B cell (primary cell): ENCODE results near the gene MMAB. TPM values are rescaled to one million over a fixed set of nuclear protein-coding genes. Genes with fewer than 3 reads are reported as not detected.

Source experiments
- ATAC-seq: fragments of 200-7000 bp; cut with Tn5 transposase; one replicate; pipeline ENCODE4 v1.10.0; 2021; ENCODE audit warnings: low read depth, mild to moderate bottlenecking, moderate number of reproducible peaks, moderate library complexity
- CTCF ChIA-PET: fragments of 350-600 bp; sonication (Branson Sonifier 250); formaldehyde crosslinking; loops from one replicate; lab custom pipeline; 2021; ENCODE audit warnings: antibody characterized with exemption, inconsistent platforms; lab: Charles Lee
- POLR2A ChIA-PET: fragments of 350-600 bp; sonication (Branson Sonifier 250); formaldehyde crosslinking; loops from one replicate; lab custom pipeline; 2021; ENCODE audit warnings: antibody characterized with exemption; lab: Charles Lee
- DNase-seq: peaks from one replicate; pipeline ENCODE4 v3.0.0; 2013
- H2AFZ ChIP-seq: 2 replicates; pipeline ENCODE4 v1.6.1; 2012; ENCODE audit warnings: mild to moderate bottlenecking, low read depth, low read length; ENCODE audit not compliant: insufficient read depth, poor library complexity, severe bottlenecking
- H3K27ac ChIP-seq, 2 donors: 1 replicate in 1 of 2; 2 replicates in 1 of 2; pipeline ENCODE4 v1.5.1; 2012 to 2013; ENCODE audit warnings: low read length in 2 of 2, mild to moderate bottlenecking in 2 of 2, moderate library complexity in 1 of 2
- H3K27me3 ChIP-seq, 4 experiments: fragments of 200-600 bp in 1 of 4; sonication (generic) in 1 of 4; replicated peaks in 1 of 4; 1 replicate in 2 of 4; 2 replicates in 2 of 4; pipeline versions ENCODE4 v1.6.1 to v1.7.0; 2013 to 2016; ENCODE audit warnings: low read length in 3 of 4, mild to moderate bottlenecking in 2 of 4, mixed read lengths in 1 of 4, moderate library complexity in 1 of 4; ENCODE audit not compliant: insufficient read depth in 4 of 4, control insufficient read depth in 3 of 4; ENCODE audit errors: control extremely low read depth in 1 of 4
- H3K36me3 ChIP-seq, 2 experiments: replicated peaks in 1 of 2; 1 replicate in 1 of 2; 2 replicates in 1 of 2; pipeline versions ENCODE4 v1.6.1 to v1.7.1; 2013; ENCODE audit warnings: low read length in 1 of 2; ENCODE audit not compliant: insufficient read depth in 2 of 2, control insufficient read depth in 1 of 2; ENCODE audit errors: control extremely low read depth in 1 of 2, extremely low read depth in 1 of 2
- H3K4me1 ChIP-seq, 2 donors: fragments of 200-600 bp in 1 of 2; sonication (generic) in 1 of 2; 1 replicate in 1 of 2; 2 replicates in 1 of 2; pipeline versions ENCODE4 v1.5.1 to v1.6.1; 2013 to 2017; ENCODE audit warnings: low read length in 2 of 2; ENCODE audit not compliant: control insufficient read depth in 2 of 2, insufficient read depth in 2 of 2
- H3K4me2 ChIP-seq: replicated peaks from 2 replicates; pipeline ENCODE3; 2012; ENCODE audit warnings: mild to moderate bottlenecking, low read depth, low read length; ENCODE audit not compliant: poor library complexity, severe bottlenecking
- H3K4me3 ChIP-seq, 5 experiments: fragments of 200-600 bp in 1 of 5; sonication (generic) in 1 of 5; 1 replicate in 3 of 5; 2 replicates in 2 of 5; pipeline versions ENCODE4 v1.5.1 to v1.7.0; 2011 to 2016; ENCODE audit warnings: low read length in 4 of 5, mild to moderate bottlenecking in 4 of 5, low read depth in 2 of 5, control low read depth in 1 of 5, moderate library complexity in 1 of 5; ENCODE audit not compliant: insufficient read depth in 1 of 5; ENCODE audit errors: control extremely low read depth in 1 of 5, extremely low read depth in 1 of 5
- H3K79me2 ChIP-seq: fragments of 200-600 bp; sonication (generic); one replicate; pipeline ENCODE4 v1.6.0; 2016; ENCODE audit warnings: low read length; ENCODE audit not compliant: control insufficient read depth, insufficient read depth
- H3K9ac ChIP-seq: fragments of 200-600 bp; sonication (generic); 2 replicates; pipeline ENCODE4 v1.6.1; 2017; ENCODE audit warnings: mild to moderate bottlenecking, low read length, moderate library complexity
- H3K9me3 ChIP-seq, 3 donors: one replicate each; pipeline versions ENCODE4 v1.6.1 to v1.7.1; 2013; ENCODE audit warnings: low read length in 2 of 3; ENCODE audit not compliant: control insufficient read depth in 2 of 3, insufficient read depth in 1 of 3; ENCODE audit errors: control extremely low read depth in 1 of 3
- H4K20me1 ChIP-seq: 2 replicates; pipeline ENCODE4 v1.6.0; 2012; ENCODE audit warnings: mild to moderate bottlenecking, low read length; ENCODE audit not compliant: insufficient read depth, control insufficient read depth, poor library complexity, severe bottlenecking
- H3K27ac Mint-ChIP-seq: one replicate; pipeline ENCODE4 v1.8.0; 2021; ENCODE audit warnings: mixed read lengths
- H3K27me3 Mint-ChIP-seq: one replicate; pipeline ENCODE4 v1.8.0; 2021; ENCODE audit warnings: mixed read lengths
- H3K4me1 Mint-ChIP-seq: one replicate; pipeline ENCODE4 v1.8.0; 2021; ENCODE audit warnings: mixed read lengths
- H3K4me3 Mint-ChIP-seq: one replicate; pipeline ENCODE4 v1.8.0; 2021; ENCODE audit warnings: mixed read lengths
- H3K9me3 Mint-ChIP-seq: one replicate; pipeline ENCODE4 v1.8.0; 2022; ENCODE audit warnings: mixed read lengths; ENCODE audit not compliant: insufficient read depth
- EZH2 ChIP-seq: IDR thresholded peaks from 2 replicates; pipeline ENCODE4 v1.6.1; 2012; ENCODE audit warnings: borderline replicate concordance, low read depth, mild to moderate bottlenecking, moderate library complexity, low read length; ENCODE audit not compliant: insufficient read depth, poor library complexity, severe bottlenecking
- WGBS: methylation state at CpG from one replicate; pipeline ENCODE4 v1.1.5; 2013; ENCODE audit warnings: missing lambda C conversion rate; ENCODE audit not compliant: insufficient coverage; 5-methylcytosine and 5-hydroxymethylcytosine counted together
- intact Hi-C: fragments of 100-400 bp; cut with micrococcal nuclease; formaldehyde crosslinking; loops from one replicate; pipeline ENCODE4 v1.10.0; 2022
- polyA plus RNA-seq: library from polyadenylated mRNA; depleted of rRNA; stranded (reverse); fragments of >200 nt; gene quantifications from 2 replicates; pipeline ENCODE4 v1.2.3, GENCODE V29; 2012
- total RNA-seq, 2 donors: library from RNA; stranded (reverse); fragments of 120-200 nt in 1 of 2; gene quantifications; 1 replicate in 1 of 2; 2 replicates in 1 of 2; pipeline versions ENCODE4 v1.2.3 to v1.2.4, GENCODE V29; 2013 to 2022
- TF ChIP-seq, protein P1 (sequence below): fragments of 200-600 bp; IDR thresholded peaks from one replicate; pipeline ENCODE4 v1.8.0; 2022; ENCODE audit warnings: antibody characterized with exemption, mild to moderate bottlenecking

The MMAB gene
- total and polyA plus RNA-seq, 2 donors (not counting 1 experiment from before 2014, with no cell fraction given), result 15.0 to 20.5 TPM

DNA sequence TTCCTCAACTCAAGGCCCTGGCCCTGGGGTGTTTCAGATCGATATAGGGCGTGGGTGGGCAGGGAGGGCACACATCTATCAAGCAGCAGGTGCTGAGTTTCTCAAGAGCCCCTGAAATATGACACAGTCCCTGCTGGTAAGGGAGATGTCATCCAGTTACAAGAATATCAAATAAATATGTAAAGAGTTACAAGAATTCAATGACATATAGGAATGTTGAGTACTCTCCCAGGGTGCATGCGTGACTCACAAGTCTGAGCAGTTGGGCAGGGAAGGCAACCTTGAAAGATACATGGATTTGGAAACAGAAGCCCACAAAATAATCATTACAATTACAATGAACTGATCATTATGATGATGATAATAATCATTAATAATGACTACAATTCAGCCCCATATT, 35.5 kb upstream of the MMAB start:
- H3K4me3 Mint-ChIP-seq, result no peak overlapping the region
- H2AFZ ChIP-seq, result no peak overlapping the region
- H3K4me1 Mint-ChIP-seq, result no peaks in the 10 kb centered on the region
- WGBS, result no CpG with 5 or more reads among the region's 3 CpGs
- H3K27ac Mint-ChIP-seq, result no peak overlapping the region
- peaks cover 52% of the 10 kb centered on the region for H3K27me3 Mint-ChIP-seq
- no peaks in the 10 kb centered on the region for H4K20me1 ChIP-seq
- no peaks in the 10 kb centered on the region for H3K79me2 ChIP-seq
- H3K9ac ChIP-seq, result no peak overlapping the region
- ATAC-seq (no peak), DNase-seq (no peak)
- no peaks in the 10 kb centered on the region for H3K9me3 Mint-ChIP-seq
- TF ChIP-seq EZH2, result no peak
- TF ChIP-seq, protein P1, sequence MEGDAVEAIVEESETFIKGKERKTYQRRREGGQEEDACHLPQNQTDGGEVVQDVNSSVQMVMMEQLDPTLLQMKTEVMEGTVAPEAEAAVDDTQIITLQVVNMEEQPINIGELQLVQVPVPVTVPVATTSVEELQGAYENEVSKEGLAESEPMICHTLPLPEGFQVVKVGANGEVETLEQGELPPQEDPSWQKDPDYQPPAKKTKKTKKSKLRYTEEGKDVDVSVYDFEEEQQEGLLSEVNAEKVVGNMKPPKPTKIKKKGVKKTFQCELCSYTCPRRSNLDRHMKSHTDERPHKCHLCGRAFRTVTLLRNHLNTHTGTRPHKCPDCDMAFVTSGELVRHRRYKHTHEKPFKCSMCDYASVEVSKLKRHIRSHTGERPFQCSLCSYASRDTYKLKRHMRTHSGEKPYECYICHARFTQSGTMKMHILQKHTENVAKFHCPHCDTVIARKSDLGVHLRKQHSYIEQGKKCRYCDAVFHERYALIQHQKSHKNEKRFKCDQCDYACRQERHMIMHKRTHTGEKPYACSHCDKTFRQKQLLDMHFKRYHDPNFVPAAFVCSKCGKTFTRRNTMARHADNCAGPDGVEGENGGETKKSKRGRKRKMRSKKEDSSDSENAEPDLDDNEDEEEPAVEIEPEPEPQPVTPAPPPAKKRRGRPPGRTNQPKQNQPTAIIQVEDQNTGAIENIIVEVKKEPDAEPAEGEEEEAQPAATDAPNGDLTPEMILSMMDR, result no peak
- no peaks in the 10 kb centered on the region for H3K36me3 ChIP-seq
- H3K4me2 ChIP-seq, result no peak overlapping the region
- intact Hi-C loops, result no loop called here
- H3K27ac ChIP-seq, result no peak overlapping the region
- peaks cover 0 to 19% (median 3%) of the 10 kb centered on the region in 4 experiments for H3K27me3 ChIP-seq
- CTCF ChIA-PET, result interaction anchor here (1.5 kb wide), 1 partner anchor 11 kb away, joined by 4 read pairs; no protein-coding TSS in a partner anchor
- peaks cover 0 to 4% (median 0%) of the 10 kb centered on the region in 3 donors for H3K9me3 ChIP-seq
- POLR2A ChIA-PET, result no interaction called here
- H3K4me3 ChIP-seq, result no peak overlapping the region
- H3K4me1 ChIP-seq, result no peaks in the 10 kb centered on the region

DNA sequence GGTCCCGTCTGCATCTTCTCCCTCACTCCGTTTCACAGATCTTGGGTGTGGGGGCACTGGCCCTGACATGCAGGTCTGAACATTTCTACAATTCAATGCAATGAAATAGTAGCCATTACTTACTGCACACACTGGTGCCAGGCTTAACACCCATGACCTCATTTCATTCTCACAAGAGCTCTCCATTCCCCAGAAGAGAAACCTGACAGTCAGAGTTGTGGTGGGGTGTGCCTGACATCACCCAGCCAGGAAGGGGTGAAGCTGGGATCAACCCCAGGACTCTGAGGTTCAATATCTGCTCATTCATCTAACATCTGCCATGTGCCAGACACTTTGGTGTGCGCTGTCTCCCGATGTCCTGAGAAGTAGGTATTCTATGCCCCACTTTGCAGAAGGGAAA, 35.0 kb upstream of the MMAB start:
- no peaks in the 10 kb centered on the region for H3K79me2 ChIP-seq
- ChIA-PET POLR2A (no interaction called here), CTCF (interaction anchor here (1.5 kb wide), 1 partner anchor 11 kb away, joined by 4 read pairs; no protein-coding TSS in a partner anchor)
- no peaks in the 10 kb centered on the region for H3K4me1 ChIP-seq
- Mint-ChIP-seq H3K4me1 (no peaks in the 10 kb centered on the region), H3K4me3 (no peak overlapping the region), H3K27me3 (peaks cover 49% of the 10 kb centered on the region), H3K9me3 (no peaks in the 10 kb centered on the region), H3K27ac (no peak overlapping the region)
- intact Hi-C loops, result no loop called here
- TF ChIP-seq, protein P1, result no peak
- TF ChIP-seq EZH2, result no peak
- ATAC-seq (no peak), DNase-seq (no peak)
- H3K27me3 ChIP-seq, result peaks cover 0 to 19% (median 3%) of the 10 kb centered on the region in 4 experiments
- 100% methylated on average over 1 of the region's 4 CpGs for WGBS
- H3K9ac ChIP-seq, result no peak overlapping the region
- H3K4me2 ChIP-seq, result no peak overlapping the region
- peaks cover 0 to 4% (median 0%) of the 10 kb centered on the region in 3 donors for H3K9me3 ChIP-seq
- H4K20me1 ChIP-seq, result no peaks in the 10 kb centered on the region
- no peak overlapping the region for H3K27ac ChIP-seq
- no peaks in the 10 kb centered on the region for H3K36me3 ChIP-seq
- no peak overlapping the region for H3K4me3 ChIP-seq
- no peak overlapping the region for H2AFZ ChIP-seq
